SK-N-SH (cell line): ENCODE measurements around the gene KIF13A. TPM values are rescaled to one million over a fixed set of nuclear protein-coding genes. Genes with fewer than 3 reads are reported as not detected.

Source experiments
- CTCF ChIA-PET: fragments of 300-600, 350-600 bp; formaldehyde crosslinking; extraction: SDS; loops from one replicate; lab custom pipeline; 2021; lab: Yijun Ruan, JAX
- POLR2A ChIA-PET: fragments of 350-600 bp; sonication (Branson Sonifier 250); formaldehyde crosslinking; extraction: SDS; loops from one replicate; lab custom pipeline; 2020; ENCODE audit warnings: antibody characterized with exemption, inconsistent platforms; lab: Yijun Ruan, JAX
- DNase-seq: peaks from one replicate; pipeline ENCODE4 v3.0.0; 2012
- H2AFZ ChIP-seq: fragments of 200-600 bp; sonication (generic); 2 replicates; pipeline ENCODE4 v1.8.1; 2016; ENCODE audit warnings: antibody characterized with exemption, mild to moderate bottlenecking, low read depth
- H3F3A ChIP-seq: fragments of 200-600 bp; sonication (generic); replicated peaks from 2 replicates; pipeline ENCODE3; 2016; ENCODE audit warnings: antibody characterized with exemption, mild to moderate bottlenecking; ENCODE audit not compliant: insufficient read depth
- H3K27ac ChIP-seq, 2 experiments: fragments of 200-500 bp in 1 of 2; fragments of 200-600 bp in 1 of 2; sonication (Bioruptor generic) in 1 of 2; sonication (generic), shearing (Covaris generic) in 1 of 2; 2 replicates each; pipeline versions ENCODE4 v1.5.1 to v1.6.1; 2014 to 2016; ENCODE audit warnings: low read depth in 2 of 2, inconsistent platforms in 1 of 2, low read length in 1 of 2, mild to moderate bottlenecking in 1 of 2, mixed read lengths in 1 of 2
- H3K27me3 ChIP-seq: fragments of 200-600 bp; sonication (generic), shearing (Covaris generic); 2 replicates; pipeline ENCODE4 v1.6.1; 2016; ENCODE audit warnings: mixed run types; ENCODE audit not compliant: insufficient read depth
- H3K36me3 ChIP-seq, 2 experiments: fragments of 200-500 bp in 1 of 2; fragments of 200-600 bp in 1 of 2; sonication (Bioruptor generic) in 1 of 2; sonication (generic) in 1 of 2; replicated peaks in 1 of 2; 2 replicates each; pipeline versions ENCODE3 to v1.5.1; 2014 to 2016; ENCODE audit warnings: low read length in 1 of 2, mild to moderate bottlenecking in 1 of 2; ENCODE audit not compliant: insufficient read depth in 2 of 2, control insufficient read depth in 1 of 2
- H3K4me1 ChIP-seq, 2 experiments: fragments of 200-500 bp in 1 of 2; fragments of 200-600 bp in 1 of 2; sonication (Bioruptor generic) in 1 of 2; sonication (generic), shearing (Covaris generic) in 1 of 2; 2 replicates each; pipeline versions ENCODE4 v1.5.1 to v1.6.1; 2014 to 2016; ENCODE audit warnings: low read depth in 1 of 2, low read length in 1 of 2, mixed run types in 1 of 2; ENCODE audit not compliant: insufficient read depth in 2 of 2, control insufficient read depth in 1 of 2
- H3K4me2 ChIP-seq: fragments of 200-600 bp; sonication (generic), shearing (Covaris generic); 2 replicates; pipeline ENCODE4 v1.6.1; 2017; ENCODE audit warnings: mixed run types
- H3K4me3 ChIP-seq, 2 experiments: fragments of 200-500 bp in 1 of 2; fragments of 200-600 bp in 1 of 2; sonication (Bioruptor generic) in 1 of 2; sonication (generic), shearing (Covaris generic) in 1 of 2; 2 replicates each; pipeline versions ENCODE4 v1.5.1 to v1.8.1; 2014 to 2016; ENCODE audit warnings: low read depth in 2 of 2, inconsistent platforms in 1 of 2, low read length in 1 of 2, mild to moderate bottlenecking in 1 of 2, mixed read lengths in 1 of 2, moderate library complexity in 1 of 2
- H3K79me2 ChIP-seq: fragments of 200-600 bp; sonication (generic); 2 replicates; pipeline ENCODE4 v1.8.1; 2017; ENCODE audit warnings: mild to moderate bottlenecking; ENCODE audit not compliant: insufficient read depth
- H3K9ac ChIP-seq: fragments of 200-600 bp; sonication (generic); 2 replicates; pipeline ENCODE4 v1.6.1; 2017; ENCODE audit warnings: mixed run types
- H3K9me2 ChIP-seq: fragments of 200-600 bp; sonication (generic); 2 replicates; pipeline ENCODE4 v1.6.1; 2017; ENCODE audit warnings: mixed run types
- H3K9me3 ChIP-seq: fragments of 200-600 bp; sonication (generic); 2 replicates; pipeline ENCODE4 v1.6.1; 2017; ENCODE audit warnings: mixed run types, mild to moderate bottlenecking, moderate library complexity
- H4K20me1 ChIP-seq: fragments of 200-600 bp; sonication (generic); 2 replicates; pipeline ENCODE4 v1.6.1; 2017; ENCODE audit warnings: mild to moderate bottlenecking, mixed run types; ENCODE audit not compliant: insufficient read depth
- ELF1 ChIP-seq: IDR thresholded peaks from 2 replicates; pipeline ENCODE4 v1.4.0; 2012
- EP300 ChIP-seq, 2 experiments: IDR thresholded peaks; 2 replicates each; pipeline versions ENCODE4 v1.4.0 to v1.6.1; 2012; ENCODE audit warnings: borderline replicate concordance in 1 of 2, low read depth in 1 of 2, low read length in 1 of 2
- FOSL2 ChIP-seq: IDR thresholded peaks from 2 replicates; pipeline ENCODE4 v1.4.0; 2012; ENCODE audit warnings: low read depth, mild to moderate bottlenecking, moderate library complexity, borderline replicate concordance
- FOXJ3 ChIP-seq: sonication (generic); formaldehyde crosslinking; IDR thresholded peaks from 2 replicates; pipeline ENCODE4 v1.5.1; 2020; ENCODE audit warnings: mild to moderate bottlenecking, missing genetic modification reagents
- FOXM1 ChIP-seq: IDR thresholded peaks from 2 replicates; pipeline ENCODE4 v1.4.0; 2012; ENCODE audit warnings: low read depth, mild to moderate bottlenecking
- GATA2 ChIP-seq: sonication (generic); formaldehyde crosslinking; IDR thresholded peaks from 2 replicates; pipeline ENCODE4 v1.5.0; 2020; ENCODE audit warnings: mild to moderate bottlenecking, missing genetic modification reagents
- JUND ChIP-seq: IDR thresholded peaks from 2 replicates; pipeline ENCODE4 v1.4.0; 2012
- MEF2A ChIP-seq: IDR thresholded peaks from 2 replicates; pipeline ENCODE4 v1.4.0; 2012; ENCODE audit warnings: low read depth, borderline replicate concordance
- NFIC ChIP-seq: IDR thresholded peaks from 2 replicates; pipeline ENCODE4 v1.4.0; 2012; ENCODE audit warnings: borderline replicate concordance
- POLR2AphosphoS5 ChIP-seq: IDR thresholded peaks from 2 replicates; pipeline ENCODE4 v1.6.1; 2012; ENCODE audit warnings: low read depth, low read length
- RAD21 ChIP-seq: IDR thresholded peaks from 2 replicates; pipeline ENCODE4 v1.6.1; 2012; ENCODE audit warnings: mild to moderate bottlenecking, low read length
- SIN3A ChIP-seq: IDR thresholded peaks from 2 replicates; pipeline ENCODE4 v1.6.1; 2012; ENCODE audit warnings: low read depth, mild to moderate bottlenecking, low read length, moderate library complexity, borderline replicate concordance
- SMC3 ChIP-seq: IDR thresholded peaks from 2 replicates; pipeline ENCODE4 v1.6.1; 2012; ENCODE audit warnings: low read depth, low read length, improper control_type of control experiment
- TAF1 ChIP-seq: IDR thresholded peaks from 2 replicates; pipeline ENCODE4 v1.6.1; 2012; ENCODE audit warnings: low read depth, mild to moderate bottlenecking, low read length, moderate library complexity, borderline replicate concordance
- TCF12 ChIP-seq: IDR thresholded peaks from 2 replicates; pipeline ENCODE4 v1.4.0; 2012
- TEAD4 ChIP-seq: IDR thresholded peaks from 2 replicates; pipeline ENCODE4 v1.4.0; 2012; ENCODE audit warnings: mild to moderate bottlenecking, borderline replicate concordance; ENCODE audit not compliant: insufficient read depth
- YY1 ChIP-seq: IDR thresholded peaks from 2 replicates; pipeline ENCODE4 v1.4.0; 2012; ENCODE audit warnings: low read depth, mild to moderate bottlenecking
- WGBS: methylation state at CpG from one replicate; pipeline ENCODE4 v1.1.6; 2017; ENCODE audit warnings: low lambda C conversion rate; 5-methylcytosine and 5-hydroxymethylcytosine counted together
- polyA plus RNA-seq, 3 experiments: library from polyadenylated mRNA; depleted of rRNA; stranded (reverse); fragments of >200 nt; gene quantifications; 2 replicates each; pipeline ENCODE4 v1.2.3, GENCODE V29; 2012
- TF ChIP-seq, protein P1 (sequence below): fragments of 150-350 bp; IDR thresholded peaks from 2 replicates; pipeline ENCODE4 v1.6.1; 2016; ENCODE audit warnings: mild to moderate bottlenecking, low read depth, low read length
- TF ChIP-seq, protein P2 (sequence below): IDR thresholded peaks from 2 replicates; pipeline ENCODE4 v1.6.1; 2012; ENCODE audit warnings: mild to moderate bottlenecking, low read depth, low read length, moderate library complexity
- TF ChIP-seq, protein P3 (sequence below): IDR thresholded peaks from 2 replicates; pipeline ENCODE4; 2012
- TF ChIP-seq, protein P4 (sequence below): fragments of 150-350 bp; IDR thresholded peaks from 2 replicates; pipeline ENCODE4 v1.6.1; 2017; ENCODE audit warnings: antibody characterized with exemption, low read length, low read depth, borderline replicate concordance
- TF ChIP-seq, protein P5 (sequence below): IDR thresholded peaks from 2 replicates; pipeline ENCODE4 v1.4.0; 2012; ENCODE audit warnings: low read depth, borderline replicate concordance
- TF ChIP-seq, protein P6 (sequence below): IDR thresholded peaks from 2 replicates; pipeline ENCODE4 v1.4.0; 2012; ENCODE audit warnings: low read depth, borderline replicate concordance

KIF13A gene
- polyA plus RNA-seq, 1 of the 3 experiments (the other 2 are of a cell fraction), result 18.2 TPM

DNA sequence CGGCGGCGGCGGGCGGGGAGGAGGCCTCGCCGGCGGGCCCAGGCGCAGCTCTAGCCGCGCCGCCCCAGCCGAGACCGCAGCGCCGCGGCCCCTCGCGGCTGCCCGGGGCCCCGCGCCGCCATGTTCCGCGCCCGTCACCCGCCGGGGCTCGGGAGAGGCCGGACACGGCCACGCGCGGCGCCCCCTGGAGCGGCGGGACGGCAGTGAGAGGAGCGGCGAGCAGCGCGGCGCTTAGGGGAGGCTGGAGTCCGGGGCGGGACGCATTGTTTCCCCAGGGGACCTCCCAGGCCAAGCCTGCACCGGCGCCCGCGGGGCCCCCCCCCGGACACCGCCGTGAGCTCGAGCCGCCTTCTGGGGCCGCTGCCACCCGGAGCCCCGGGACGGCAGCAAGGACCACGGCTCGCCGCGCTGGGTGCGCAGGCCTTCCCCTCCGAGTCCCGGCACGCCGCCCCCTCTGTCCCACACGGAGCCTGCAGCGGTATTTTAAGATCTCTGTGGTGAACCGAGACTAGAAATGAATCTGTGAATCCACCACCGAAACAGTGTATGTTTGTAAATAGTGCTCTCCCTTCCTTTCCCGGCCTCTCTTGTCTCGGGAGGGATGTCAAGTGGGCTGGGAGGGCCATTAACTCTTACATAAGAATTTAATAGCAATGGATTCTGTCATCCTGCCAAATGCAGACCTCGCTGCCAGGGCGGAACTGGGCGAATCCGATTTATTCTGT is 424 bp upstream of the KIF13A start:
- CTCF ChIA-PET, result interaction anchor here (1.1 to 1.3 kb wide), 3 partner anchors 23 to 131 kb away, joined by 3 to 4 read pairs (median 3); no protein-coding TSS in a partner anchor
- peaks cover 5 to 7% of the 10 kb centered on the region in 2 experiments for H3K4me1 ChIP-seq
- no peaks in the 10 kb centered on the region for H3K9me3 ChIP-seq
- peak overlapping the region; percentile 60 for H3K9ac ChIP-seq
- no peaks in the 10 kb centered on the region for H3K27me3 ChIP-seq
- H2AFZ ChIP-seq, result peak overlapping the region; percentile 73
- POLR2A ChIA-PET, result interaction anchor here (0.8 kb wide), 1 partner anchor 265 kb away, joined by 3 read pairs; no protein-coding TSS in a partner anchor
- H3F3A ChIP-seq, result peaks cover 17% of the 10 kb centered on the region
- H4K20me1 ChIP-seq, result peaks cover 27% of the 10 kb centered on the region
- peak overlapping the region; percentile 64 to 69 for H3K4me3 ChIP-seq
- peak; percentile 93 for DNase-seq
- peaks cover 47% of the 10 kb centered on the region for H3K79me2 ChIP-seq
- peak overlapping the region; percentile 86 to 87 for H3K27ac ChIP-seq
- peak overlapping the region; percentile 74 for H3K4me2 ChIP-seq
- peaks cover 0 to 6% of the 10 kb centered on the region in 2 experiments for H3K36me3 ChIP-seq
- no peaks in the 10 kb centered on the region for H3K9me2 ChIP-seq
- 3% methylated on average over 7 of the region's 78 CpGs for WGBS
- TF ChIP-seq SIN3A (no peak), POLR2AphosphoS5 (0 out of 2 replicates have a peak, but pooled peaks have one; percentile 13), GATA2 (no peak), YY1 (peak; percentile 39; the same call in 1 of the 2 replicates), NFIC (0 out of 2 replicates have a peak, but pooled peaks have one; percentile 25), RAD21 (0 out of 2 replicates have a peak, but pooled peaks have one; percentile 4), MEF2A (no peak), FOSL2 (no peak), TAF1 (0 out of 2 replicates have a peak, but pooled peaks have one; percentile 14), EP300 (IDR thresholded peaks at IDR 0.05; ENCODE audit: borderline replicate concordance in 1 of 2, low read depth in 1 of 2, low read length in 1 of 2) (peak in 1 of 2 experiments; percentile 16; a peak in 1 of 4 replicates), FOXM1 (no peak), TCF12 (no peak), SMC3 (no peak; the same call in 1 of the 2 replicates), TEAD4 (no peak), FOXJ3 (CRISPR knock-in tag) (no peak), ELF1 (no peak), JUND (no peak)
- TF ChIP-seq, protein P1, sequence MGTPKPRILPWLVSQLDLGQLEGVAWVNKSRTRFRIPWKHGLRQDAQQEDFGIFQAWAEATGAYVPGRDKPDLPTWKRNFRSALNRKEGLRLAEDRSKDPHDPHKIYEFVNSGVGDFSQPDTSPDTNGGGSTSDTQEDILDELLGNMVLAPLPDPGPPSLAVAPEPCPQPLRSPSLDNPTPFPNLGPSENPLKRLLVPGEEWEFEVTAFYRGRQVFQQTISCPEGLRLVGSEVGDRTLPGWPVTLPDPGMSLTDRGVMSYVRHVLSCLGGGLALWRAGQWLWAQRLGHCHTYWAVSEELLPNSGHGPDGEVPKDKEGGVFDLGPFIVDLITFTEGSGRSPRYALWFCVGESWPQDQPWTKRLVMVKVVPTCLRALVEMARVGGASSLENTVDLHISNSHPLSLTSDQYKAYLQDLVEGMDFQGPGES, result no peak
- TF ChIP-seq, protein P2, sequence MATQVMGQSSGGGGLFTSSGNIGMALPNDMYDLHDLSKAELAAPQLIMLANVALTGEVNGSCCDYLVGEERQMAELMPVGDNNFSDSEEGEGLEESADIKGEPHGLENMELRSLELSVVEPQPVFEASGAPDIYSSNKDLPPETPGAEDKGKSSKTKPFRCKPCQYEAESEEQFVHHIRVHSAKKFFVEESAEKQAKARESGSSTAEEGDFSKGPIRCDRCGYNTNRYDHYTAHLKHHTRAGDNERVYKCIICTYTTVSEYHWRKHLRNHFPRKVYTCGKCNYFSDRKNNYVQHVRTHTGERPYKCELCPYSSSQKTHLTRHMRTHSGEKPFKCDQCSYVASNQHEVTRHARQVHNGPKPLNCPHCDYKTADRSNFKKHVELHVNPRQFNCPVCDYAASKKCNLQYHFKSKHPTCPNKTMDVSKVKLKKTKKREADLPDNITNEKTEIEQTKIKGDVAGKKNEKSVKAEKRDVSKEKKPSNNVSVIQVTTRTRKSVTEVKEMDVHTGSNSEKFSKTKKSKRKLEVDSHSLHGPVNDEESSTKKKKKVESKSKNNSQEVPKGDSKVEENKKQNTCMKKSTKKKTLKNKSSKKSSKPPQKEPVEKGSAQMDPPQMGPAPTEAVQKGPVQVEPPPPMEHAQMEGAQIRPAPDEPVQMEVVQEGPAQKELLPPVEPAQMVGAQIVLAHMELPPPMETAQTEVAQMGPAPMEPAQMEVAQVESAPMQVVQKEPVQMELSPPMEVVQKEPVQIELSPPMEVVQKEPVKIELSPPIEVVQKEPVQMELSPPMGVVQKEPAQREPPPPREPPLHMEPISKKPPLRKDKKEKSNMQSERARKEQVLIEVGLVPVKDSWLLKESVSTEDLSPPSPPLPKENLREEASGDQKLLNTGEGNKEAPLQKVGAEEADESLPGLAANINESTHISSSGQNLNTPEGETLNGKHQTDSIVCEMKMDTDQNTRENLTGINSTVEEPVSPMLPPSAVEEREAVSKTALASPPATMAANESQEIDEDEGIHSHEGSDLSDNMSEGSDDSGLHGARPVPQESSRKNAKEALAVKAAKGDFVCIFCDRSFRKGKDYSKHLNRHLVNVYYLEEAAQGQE, result no peak
- TF ChIP-seq, protein P3, sequence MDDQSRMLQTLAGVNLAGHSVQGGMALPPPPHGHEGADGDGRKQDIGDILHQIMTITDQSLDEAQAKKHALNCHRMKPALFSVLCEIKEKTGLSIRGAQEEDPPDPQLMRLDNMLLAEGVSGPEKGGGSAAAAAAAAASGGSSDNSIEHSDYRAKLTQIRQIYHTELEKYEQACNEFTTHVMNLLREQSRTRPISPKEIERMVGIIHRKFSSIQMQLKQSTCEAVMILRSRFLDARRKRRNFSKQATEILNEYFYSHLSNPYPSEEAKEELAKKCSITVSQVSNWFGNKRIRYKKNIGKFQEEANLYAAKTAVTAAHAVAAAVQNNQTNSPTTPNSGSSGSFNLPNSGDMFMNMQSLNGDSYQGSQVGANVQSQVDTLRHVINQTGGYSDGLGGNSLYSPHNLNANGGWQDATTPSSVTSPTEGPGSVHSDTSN, result no peak
- TF ChIP-seq, protein P4, sequence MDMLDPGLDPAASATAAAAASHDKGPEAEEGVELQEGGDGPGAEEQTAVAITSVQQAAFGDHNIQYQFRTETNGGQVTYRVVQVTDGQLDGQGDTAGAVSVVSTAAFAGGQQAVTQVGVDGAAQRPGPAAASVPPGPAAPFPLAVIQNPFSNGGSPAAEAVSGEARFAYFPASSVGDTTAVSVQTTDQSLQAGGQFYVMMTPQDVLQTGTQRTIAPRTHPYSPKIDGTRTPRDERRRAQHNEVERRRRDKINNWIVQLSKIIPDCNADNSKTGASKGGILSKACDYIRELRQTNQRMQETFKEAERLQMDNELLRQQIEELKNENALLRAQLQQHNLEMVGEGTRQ, result no peak
- TF ChIP-seq, protein P5, sequence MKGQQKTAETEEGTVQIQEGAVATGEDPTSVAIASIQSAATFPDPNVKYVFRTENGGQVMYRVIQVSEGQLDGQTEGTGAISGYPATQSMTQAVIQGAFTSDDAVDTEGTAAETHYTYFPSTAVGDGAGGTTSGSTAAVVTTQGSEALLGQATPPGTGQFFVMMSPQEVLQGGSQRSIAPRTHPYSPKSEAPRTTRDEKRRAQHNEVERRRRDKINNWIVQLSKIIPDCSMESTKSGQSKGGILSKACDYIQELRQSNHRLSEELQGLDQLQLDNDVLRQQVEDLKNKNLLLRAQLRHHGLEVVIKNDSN, result no peak
- TF ChIP-seq, protein P6, sequence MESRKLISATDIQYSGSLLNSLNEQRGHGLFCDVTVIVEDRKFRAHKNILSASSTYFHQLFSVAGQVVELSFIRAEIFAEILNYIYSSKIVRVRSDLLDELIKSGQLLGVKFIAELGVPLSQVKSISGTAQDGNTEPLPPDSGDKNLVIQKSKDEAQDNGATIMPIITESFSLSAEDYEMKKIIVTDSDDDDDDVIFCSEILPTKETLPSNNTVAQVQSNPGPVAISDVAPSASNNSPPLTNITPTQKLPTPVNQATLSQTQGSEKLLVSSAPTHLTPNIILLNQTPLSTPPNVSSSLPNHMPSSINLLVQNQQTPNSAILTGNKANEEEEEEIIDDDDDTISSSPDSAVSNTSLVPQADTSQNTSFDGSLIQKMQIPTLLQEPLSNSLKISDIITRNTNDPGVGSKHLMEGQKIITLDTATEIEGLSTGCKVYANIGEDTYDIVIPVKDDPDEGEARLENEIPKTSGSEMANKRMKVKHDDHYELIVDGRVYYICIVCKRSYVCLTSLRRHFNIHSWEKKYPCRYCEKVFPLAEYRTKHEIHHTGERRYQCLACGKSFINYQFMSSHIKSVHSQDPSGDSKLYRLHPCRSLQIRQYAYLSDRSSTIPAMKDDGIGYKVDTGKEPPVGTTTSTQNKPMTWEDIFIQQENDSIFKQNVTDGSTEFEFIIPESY, result no peak
